GM12892 (cell line): ENCODE measurements around the gene LMBR1.

Source experiments
- POLR2A ChIP-seq: IDR thresholded peaks from 2 replicates; pipeline ENCODE4 v1.6.1; 2011; ENCODE audit warnings: low read depth, low read length, control low read depth
- POLR2AphosphoS5 ChIP-seq: IDR thresholded peaks from 2 replicates; pipeline ENCODE4 v1.6.1; 2011; ENCODE audit warnings: low read depth, low read length, control low read depth

DNA sequence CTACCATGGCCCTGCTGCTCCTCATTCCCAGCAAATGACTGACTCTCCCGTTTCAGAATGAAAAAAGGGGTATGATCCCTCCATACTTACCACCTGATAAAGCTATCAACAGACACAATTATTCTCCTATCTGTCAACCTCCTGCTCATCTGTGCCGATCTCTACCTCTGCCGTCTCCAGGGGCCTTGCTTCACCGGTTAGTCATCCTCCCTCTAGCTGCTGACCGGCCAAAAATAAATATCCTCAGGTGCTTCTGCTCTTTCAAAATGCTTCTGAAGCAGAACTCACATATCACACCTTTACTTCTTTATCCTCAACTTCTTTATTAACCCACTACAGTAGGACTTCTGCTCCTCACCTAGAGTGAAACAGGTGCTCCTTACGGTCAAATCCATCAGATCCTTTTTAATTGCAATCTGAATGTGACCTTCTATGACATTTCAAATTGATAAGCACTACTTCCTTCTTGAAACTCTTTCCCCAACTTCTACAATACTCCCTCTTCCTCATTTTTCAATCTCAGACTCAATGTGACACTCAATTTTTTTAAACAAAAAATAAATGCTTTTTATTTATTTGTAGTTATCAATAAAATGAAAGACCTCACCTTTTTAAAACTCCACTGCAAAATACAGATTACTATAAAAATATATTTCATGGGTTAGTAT is 63.2 kb downstream of the LMBR1 start:
- no peak for TF ChIP-seq POLR2A
- no peak for TF ChIP-seq POLR2AphosphoS5
